Testis (tissue), 3 donors: ENCODE data around the gene SOBP. TPM values are rescaled to one million over a fixed set of nuclear protein-coding genes. Genes with fewer than 3 reads are reported as not detected.

Source experiments
- DNase-seq: peaks from one replicate; pipeline ENCODE4 v3.0.0-alpha.2; 2019
- H3K27ac ChIP-seq, 2 donors: fragments of 200-600 bp; sonication (generic); one replicate each; pipeline ENCODE4 v1.5.1; 2019
- H3K27me3 ChIP-seq: fragments of 200-600 bp; sonication (generic); one replicate; pipeline ENCODE4 v1.5.1; 2019
- H3K36me3 ChIP-seq: fragments of 200-600 bp; sonication (generic); one replicate; pipeline ENCODE4 v1.5.1; 2017; ENCODE audit warnings: low read depth; ENCODE audit errors: missing control alignments
- H3K4me1 ChIP-seq: fragments of 200-600 bp; sonication (generic); one replicate; pipeline ENCODE4 v1.5.1; 2019
- H3K4me3 ChIP-seq, 2 donors: fragments of 200-600 bp; sonication (generic); one replicate each; pipeline ENCODE4 v1.5.1; 2017 to 2019
- H3K9me3 ChIP-seq: fragments of 200-600 bp; sonication (generic); one replicate; pipeline ENCODE4 v1.5.1; 2017
- POLR2A ChIP-seq: fragments of 450-650 bp; IDR thresholded peaks from one replicate; pipeline ENCODE4 v1.6.1; 2017; ENCODE audit warnings: antibody characterized with exemption, mild to moderate bottlenecking, moderate library complexity
- WGBS, 2 donors: methylation state at CpG; one replicate each; pipeline ENCODE4 v1.1.5; 2018; 5-methylcytosine and 5-hydroxymethylcytosine counted together
- intact Hi-C: fragments of 100-400 bp; cut with DNase I; formaldehyde crosslinking; loops from one replicate; pipeline ENCODE4 v1.15.1; 2023; ENCODE audit warnings: low total_unique reads
- polyA plus RNA-seq: library from polyadenylated mRNA; stranded (reverse); fragments of 350-450 nt; fragmentation: Illumina TruSeq; extraction: RNeasy Lipid Tissue Mini Kit (QIAGEN cat#74804); gene quantifications from one replicate; pipeline ENCODE4 v1.2.3, GENCODE V29; 2014; ENCODE audit warnings: low read depth, low replicate concordance; ENCODE audit not compliant: insufficient read depth
- total RNA-seq, 2 donors: library from RNA; depleted of rRNA; stranded (reverse); fragments of >200 nt; gene quantifications; one replicate each; pipeline ENCODE4 v1.2.3, GENCODE V29; 2016
- TF ChIP-seq, protein P1 (sequence below), 3 experiments: fragments of 450-650 bp in 2 of 3; fragments of 200-600 bp in 1 of 3; sonication (generic) in 1 of 3; IDR thresholded peaks; one replicate each; pipeline ENCODE4 v1.5.1; 2016 to 2019; ENCODE audit warnings: antibody characterized with exemption in 3 of 3, mild to moderate bottlenecking in 2 of 3, moderate library complexity in 1 of 3

Gene SOBP
- total and polyA plus RNA-seq, 3 donors from 2014 or later, result 13.9 to 27.2 (median 17.2) TPM

DNA sequence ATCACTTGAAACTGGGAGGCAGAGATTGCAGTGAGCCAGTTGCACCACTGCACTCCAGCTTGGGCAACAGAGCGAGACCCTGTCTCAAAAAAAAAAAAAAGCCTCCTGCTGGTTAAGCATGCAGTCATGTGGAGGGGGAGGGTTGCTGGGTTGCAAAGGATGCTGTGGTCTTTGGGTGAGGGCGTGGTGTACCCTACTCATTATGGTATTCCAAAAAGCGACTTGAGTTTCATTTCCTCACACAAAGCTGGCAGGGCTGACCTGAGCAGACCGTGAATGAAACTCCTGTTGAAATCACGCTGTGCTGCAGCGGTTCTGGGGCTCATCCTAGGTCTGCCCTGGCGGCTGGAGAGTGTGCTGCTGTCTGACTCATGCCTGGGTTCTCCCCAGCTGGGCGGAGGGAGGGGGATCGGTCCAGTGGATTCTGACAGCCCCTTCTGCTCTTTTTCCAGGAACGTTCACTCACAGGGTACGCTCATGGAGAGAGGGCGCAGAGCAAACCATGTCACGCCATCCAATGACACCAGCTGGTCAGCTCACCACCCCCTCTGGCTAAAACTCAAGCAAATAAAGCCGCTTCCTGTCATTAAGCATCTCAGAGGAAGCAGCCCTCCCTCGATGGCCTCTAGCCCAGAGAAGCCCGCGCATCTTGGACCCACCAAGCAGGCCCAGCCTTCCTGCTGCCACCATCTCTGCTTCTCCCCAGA is 168.0 kb downstream of the SOBP start:
- WGBS, 2 donors, result 66 to 82% methylated on average over 8 to 17 of the region's 17 CpGs
- TF ChIP-seq, protein P1, sequence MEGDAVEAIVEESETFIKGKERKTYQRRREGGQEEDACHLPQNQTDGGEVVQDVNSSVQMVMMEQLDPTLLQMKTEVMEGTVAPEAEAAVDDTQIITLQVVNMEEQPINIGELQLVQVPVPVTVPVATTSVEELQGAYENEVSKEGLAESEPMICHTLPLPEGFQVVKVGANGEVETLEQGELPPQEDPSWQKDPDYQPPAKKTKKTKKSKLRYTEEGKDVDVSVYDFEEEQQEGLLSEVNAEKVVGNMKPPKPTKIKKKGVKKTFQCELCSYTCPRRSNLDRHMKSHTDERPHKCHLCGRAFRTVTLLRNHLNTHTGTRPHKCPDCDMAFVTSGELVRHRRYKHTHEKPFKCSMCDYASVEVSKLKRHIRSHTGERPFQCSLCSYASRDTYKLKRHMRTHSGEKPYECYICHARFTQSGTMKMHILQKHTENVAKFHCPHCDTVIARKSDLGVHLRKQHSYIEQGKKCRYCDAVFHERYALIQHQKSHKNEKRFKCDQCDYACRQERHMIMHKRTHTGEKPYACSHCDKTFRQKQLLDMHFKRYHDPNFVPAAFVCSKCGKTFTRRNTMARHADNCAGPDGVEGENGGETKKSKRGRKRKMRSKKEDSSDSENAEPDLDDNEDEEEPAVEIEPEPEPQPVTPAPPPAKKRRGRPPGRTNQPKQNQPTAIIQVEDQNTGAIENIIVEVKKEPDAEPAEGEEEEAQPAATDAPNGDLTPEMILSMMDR (IDR thresholded peaks at IDR 0.05), result no peak
- TF ChIP-seq POLR2A, result no peak
- Histone ChIP-seq H3K4me3 (no peak overlapping the region), H3K27ac (no peak overlapping the region), H3K4me1 (peaks cover 7% of the 10 kb centered on the region), H3K36me3 (no peaks in the 10 kb centered on the region), H3K9me3 (no peaks in the 10 kb centered on the region), H3K27me3 (no peaks in the 10 kb centered on the region)
- intact Hi-C loops, result no loop called here
- no peak for DNase-seq

GRCh38 chr6:107658920-107659865 is 169.3 kb downstream of the SOBP start:
- WGBS, 2 donors, result 94% methylated on average over 18 of the region's 18 CpGs
- Histone ChIP-seq H3K4me3 (no peak overlapping the region), H3K27me3 (no peaks in the 10 kb centered on the region), H3K36me3 (no peaks in the 10 kb centered on the region), H3K4me1 (peaks cover 7% of the 10 kb centered on the region), H3K27ac (no peak overlapping the region), H3K9me3 (no peaks in the 10 kb centered on the region)
- DNase-seq, result no peak
- intact Hi-C loops, result no loop called here
- no peak for TF ChIP-seq POLR2A
- TF ChIP-seq, protein P1 (IDR thresholded peaks at IDR 0.05), result no peak

DNA sequence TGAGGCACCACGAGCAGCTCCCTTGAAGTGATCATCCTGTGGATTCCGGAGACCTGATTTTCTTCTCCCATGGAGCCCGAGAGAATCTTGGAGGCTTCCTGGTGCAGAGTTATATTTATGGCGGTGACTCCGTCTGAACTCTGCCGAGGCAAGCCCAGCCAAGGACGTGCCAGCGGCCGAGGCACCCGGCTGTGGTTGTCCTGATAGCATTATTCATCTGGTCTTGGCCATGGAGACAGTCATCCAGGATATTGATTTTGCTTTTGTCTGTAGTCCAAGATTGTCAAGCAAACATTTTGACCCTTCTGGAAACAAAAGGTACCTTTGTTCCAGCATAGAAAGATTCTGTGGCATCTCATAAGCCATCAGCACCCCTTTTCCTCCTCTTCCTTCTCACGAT is 170.9 kb downstream of the SOBP start:
- Histone ChIP-seq H3K4me3 (no peak overlapping the region), H3K4me1 (peaks cover 4% of the 10 kb centered on the region), H3K27me3 (no peaks in the 10 kb centered on the region), H3K9me3 (no peaks in the 10 kb centered on the region), H3K36me3 (no peaks in the 10 kb centered on the region), H3K27ac (no peak overlapping the region)
- TF ChIP-seq, protein P1 (IDR thresholded peaks at IDR 0.05), result no peak
- no peak for TF ChIP-seq POLR2A
- intact Hi-C loops, result no loop called here
- no peak for DNase-seq
- 70 to 82% methylated on average over 11 of the region's 11 CpGs for WGBS, 2 donors

DNA sequence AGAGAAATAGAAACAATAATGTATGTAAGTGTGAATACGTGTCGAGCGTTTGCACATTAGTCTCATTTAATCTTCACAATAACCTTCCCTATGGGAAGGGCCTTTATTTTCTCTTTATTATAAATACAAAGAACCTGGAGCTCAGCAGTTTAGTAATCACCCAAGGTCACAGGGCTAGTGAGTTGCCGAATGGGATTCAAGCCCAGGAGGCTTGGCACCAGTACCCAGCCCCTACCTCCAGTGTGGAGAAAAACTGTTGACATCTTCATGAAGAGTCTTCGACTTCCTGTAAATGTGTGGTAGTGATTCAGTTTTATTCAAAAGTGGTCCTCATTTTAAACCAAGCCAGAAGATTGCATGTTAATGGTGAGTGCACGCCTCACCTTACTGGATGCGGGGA is 171.4 kb downstream of the SOBP start:
- H3K36me3 ChIP-seq, result no peaks in the 10 kb centered on the region
- TF ChIP-seq, protein P1 (IDR thresholded peaks at IDR 0.05), result no peak
- TF ChIP-seq POLR2A, result no peak
- H3K9me3 ChIP-seq, result no peaks in the 10 kb centered on the region
- no peak for DNase-seq
- no peak overlapping the region for H3K4me3 ChIP-seq
- intact Hi-C loops, result no loop called here
- 72 to 77% methylated on average over 7 of the region's 7 CpGs for WGBS, 2 donors
- H3K27me3 ChIP-seq, result no peaks in the 10 kb centered on the region
- peaks cover 9% of the 10 kb centered on the region for H3K4me1 ChIP-seq
- H3K27ac ChIP-seq, result no peak overlapping the region
